Central memory CD4-positive, alpha-beta T cell (primary cell): Measurements from ENCODE around the gene DMD.

Experiments used
- DNase-seq: peaks from one replicate; pipeline ENCODE4 v3.0.0; 2022

DMD gene

DNA sequence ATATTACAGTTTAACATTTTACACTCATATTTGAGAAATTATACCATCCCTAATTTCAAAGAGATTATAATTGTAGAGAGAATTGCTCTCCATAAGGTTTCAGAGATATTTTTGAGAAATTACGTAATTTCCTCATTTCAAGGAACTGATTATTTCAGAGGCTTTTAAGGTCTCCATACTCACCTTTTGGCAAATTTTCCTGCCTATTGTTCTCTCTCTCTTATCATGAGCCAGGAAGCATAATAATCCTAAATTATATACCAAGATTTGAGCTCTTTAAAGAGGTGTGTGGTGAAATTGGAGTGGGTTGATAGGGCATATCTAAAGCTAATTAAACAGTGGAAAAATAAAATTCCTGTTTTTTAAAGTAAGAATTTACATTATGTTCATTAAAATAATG, 1890.6 kb downstream of the DMD start:
- DNase-seq, result no peak

DNA sequence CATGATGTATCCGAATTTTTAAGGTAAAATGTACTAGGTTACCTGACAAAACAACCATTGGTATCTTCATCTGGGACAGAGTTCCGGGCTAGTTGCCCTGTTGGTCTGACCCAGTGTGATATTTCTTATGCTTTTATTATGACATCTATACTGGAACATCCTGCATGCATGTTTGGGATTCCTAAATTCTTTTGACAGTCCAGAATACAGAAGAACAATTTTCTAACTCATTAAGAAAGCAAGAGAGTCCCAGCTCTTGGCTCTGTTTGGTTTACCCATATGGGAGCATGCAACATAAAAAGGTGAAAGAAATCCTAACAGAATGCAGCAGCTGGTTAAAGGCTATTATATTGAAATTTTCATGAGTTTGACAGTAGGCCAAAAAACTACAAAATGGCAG, 1891.8 kb downstream of the DMD start:
- DNase-seq, result no peak

DNA sequence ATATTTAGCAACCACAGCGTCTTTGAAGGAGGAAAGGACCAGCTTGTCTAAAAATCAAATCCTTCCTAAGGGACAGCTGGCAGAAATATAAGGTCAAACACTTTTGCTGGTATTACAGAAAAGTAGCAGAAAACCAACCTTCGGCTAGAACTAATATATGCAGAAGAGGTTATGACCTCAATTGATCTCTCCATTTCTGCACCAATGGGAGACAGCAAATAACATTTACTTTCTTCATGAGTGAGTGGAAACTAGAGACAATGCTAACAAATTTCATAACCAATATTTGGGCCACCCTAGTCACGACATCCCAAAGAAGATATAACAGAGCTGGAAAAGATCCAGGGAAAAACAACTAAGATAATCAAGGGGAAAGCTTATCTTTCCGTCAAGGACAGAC, 1892.5 kb downstream of the DMD start:
- DNase-seq, result no peak

DNA sequence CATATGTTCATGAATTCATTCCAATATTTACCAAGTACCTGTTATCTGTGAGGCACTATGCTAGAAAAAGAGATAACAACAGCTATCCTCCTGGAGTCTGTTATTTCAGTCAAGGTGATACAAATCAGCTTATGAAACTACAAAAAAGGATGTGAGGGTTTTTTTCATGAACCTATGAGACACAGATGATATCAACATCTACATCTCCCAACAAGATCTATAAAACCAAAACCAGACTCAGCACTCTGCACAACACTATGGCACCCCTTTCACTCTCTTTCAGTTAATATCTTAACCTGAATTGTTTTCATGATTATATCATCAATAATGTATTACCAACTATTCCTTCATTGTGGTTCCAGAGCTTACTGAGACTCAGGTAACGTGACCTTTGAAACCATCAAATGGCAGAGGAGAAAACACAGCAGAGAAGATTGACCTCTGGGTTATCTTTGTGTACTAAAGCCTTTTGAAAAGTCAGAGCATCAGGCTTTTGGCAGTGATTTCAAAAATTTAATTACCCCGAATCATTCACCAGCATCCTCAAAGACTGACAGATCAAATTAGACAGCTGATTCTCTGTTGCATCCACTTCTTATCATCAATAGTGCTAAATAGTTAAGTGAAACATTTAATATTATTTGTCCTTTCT, 1894.9 kb downstream of the DMD start:
- no peak for DNase-seq

DNA sequence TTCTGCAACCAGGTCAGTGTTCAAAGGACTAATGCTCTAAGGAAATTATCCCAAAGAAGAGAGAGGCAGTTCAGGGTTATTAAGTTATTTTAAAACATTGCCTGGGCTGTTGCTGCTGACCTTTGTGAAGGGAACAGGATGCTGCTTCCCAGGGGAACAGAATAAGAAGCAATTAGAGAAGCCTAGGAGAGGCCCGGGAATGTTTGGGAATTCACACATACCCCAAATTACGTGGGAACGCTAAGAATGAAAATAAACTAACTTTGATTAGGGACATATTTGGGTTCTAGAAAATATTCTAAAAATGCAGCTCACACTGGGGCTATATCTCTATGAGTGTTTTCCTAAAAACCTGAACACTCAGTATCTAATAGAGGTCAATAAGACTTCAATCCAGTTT, 1896.4 kb downstream of the DMD start:
- DNase-seq, result no peak

DNA sequence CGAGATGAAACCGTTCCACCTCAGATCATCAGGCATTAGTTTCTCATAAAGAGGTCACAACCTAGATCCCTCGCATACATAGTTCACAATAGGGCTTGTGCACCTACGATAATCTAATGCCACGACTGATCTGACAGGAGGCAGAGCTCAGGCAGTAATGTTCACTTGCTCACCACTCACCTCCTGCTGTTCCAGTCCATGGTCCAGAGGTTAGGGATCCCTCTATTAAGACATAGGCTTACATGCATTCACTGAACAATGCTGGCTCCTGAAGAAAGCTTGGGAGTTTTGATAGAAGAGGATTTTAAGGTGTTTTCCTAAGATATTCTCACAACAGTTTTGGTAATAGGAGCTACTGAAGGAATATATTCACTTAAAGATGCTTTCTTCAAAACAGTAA, 1903.4 kb downstream of the DMD start:
- DNase-seq, result no peak

DNA sequence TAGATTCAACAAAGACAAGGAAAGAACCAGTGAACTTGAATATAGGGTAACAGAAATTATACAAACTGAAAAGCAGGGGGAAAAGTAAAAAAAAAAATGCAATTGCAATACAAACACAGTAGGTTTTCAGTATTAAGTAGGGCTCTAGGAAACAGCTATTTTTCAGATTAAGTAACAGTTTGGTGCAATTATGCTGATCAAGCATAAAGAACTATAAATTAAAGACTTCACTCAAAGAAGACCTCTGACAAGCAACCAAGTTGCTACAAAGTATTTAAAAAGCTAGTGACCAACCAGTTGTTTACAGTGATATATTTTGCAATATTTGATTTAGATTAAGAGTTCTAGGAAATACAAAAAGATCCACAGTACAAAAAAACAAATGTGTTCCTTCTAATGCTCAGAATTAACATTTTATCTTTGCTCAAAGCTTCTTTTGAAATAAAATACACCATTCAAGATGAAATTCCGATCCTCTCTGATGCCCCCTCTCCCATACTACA, 1908.7 kb downstream of the DMD start:
- DNase-seq, result no peak

DNA sequence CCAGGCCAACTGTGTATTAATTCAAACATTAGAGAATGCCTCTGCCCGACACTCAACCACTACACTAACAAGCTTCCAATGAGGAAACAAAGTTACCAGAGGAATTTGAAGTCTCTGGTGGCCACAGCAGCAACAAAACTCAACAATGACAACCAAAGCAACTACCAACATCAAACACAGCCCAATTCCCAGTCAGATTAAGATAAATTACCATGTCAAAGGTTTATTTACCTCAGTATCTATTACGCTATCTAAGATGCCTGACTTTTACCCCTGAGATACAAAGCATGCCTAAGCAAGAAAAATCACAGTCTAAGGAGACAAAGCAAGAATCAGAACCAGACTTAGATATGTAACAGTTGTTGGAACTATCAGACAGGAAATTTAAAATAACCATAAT, 1909.4 kb downstream of the DMD start:
- no peak for DNase-seq

DNA sequence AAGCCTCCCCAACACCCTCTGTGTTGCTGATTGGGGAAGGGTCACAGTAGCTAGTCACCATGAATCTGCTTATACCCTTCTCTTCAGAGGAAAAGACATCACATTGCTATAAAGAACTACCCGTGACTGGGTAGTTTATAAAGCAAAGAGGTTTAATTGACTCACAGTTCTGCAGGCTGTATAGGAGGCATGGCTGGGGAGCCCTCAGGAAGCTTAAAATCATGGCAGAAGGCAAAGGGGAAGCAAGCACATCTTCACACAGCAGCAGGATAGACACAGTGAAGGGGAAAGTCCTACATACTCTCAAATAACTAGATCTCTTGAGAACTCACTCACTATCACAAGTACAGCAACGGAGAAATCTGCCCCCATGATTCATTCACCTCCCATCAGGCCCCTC, 1910.1 kb downstream of the DMD start:
- DNase-seq, result no peak

DNA sequence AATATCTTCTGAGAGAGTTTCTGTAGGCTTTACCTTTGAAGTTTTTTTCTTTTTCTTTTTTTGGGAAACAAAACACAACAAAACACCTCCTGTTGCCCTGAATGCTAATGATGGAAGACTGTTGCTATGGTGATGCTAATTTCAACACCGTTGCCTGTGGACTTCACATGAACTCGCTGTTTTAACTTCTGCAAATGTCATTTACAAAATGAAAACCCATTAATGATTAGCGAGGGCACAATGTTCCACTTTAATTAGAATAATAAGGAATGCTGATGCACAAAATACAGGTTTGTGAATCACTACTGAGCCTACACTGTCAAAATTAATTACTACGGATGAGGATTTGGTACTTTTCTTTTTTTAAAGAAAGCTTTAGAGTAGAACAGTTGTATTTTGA, 1912.4 kb downstream of the DMD start:
- DNase-seq, result no peak

DNA sequence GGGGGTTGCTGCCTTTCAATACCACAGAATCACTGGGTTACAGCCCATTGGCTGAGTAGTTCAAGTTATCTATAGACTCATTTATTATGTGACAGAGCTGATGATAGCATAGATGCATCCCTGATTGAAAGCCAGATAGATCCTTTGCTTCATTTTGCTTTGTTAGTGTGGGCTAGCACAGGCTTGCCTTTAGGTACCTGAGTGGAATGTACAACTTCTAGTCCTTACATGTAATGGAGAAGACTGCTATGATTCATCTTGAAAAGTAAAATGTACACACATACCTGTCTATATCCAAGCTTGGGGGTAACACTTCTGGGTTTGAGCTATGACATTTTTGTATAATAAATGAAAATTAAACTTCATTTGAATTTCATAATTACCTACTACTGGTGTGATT, 1913.5 kb downstream of the DMD start:
- DNase-seq, result no peak

DNA sequence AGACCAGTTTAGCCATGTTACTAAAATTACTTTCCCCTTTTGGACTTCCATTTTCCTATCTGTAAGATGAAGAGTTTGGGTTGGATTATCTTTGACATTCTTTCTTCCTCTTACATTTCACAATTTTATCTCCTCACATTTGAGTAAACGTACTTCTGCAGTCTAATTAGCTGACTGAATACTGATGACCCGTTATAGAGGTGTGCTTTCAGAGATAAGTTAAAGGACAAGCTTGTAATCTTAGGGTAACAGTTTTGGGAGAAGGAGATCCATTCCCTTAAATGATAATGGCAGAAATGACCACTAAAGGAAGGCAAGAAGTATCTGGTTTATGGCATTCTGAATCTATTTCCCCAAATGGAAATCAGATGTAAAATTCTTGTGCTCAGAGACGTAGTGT, 1916.9 kb downstream of the DMD start:
- no peak for DNase-seq

DNA sequence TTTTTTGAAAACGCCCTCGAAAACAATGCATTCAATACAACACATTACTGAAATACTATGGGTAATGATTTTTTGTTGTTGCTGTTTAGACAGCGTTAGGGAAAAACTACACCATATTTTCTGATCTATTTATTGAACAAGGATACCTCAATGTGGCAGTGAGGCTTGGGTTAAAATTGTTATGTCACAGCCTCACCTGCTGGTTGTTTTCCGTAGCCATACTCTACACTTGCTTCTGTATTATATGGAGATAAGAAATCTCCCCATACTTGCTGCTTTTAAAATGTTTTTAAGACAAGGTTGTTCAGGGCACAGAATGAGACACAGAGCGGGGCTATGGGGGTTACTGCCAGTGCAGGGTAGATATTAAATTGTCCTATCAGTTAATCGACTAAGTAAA, 1917.9 kb downstream of the DMD start:
- DNase-seq, result no peak

DNA sequence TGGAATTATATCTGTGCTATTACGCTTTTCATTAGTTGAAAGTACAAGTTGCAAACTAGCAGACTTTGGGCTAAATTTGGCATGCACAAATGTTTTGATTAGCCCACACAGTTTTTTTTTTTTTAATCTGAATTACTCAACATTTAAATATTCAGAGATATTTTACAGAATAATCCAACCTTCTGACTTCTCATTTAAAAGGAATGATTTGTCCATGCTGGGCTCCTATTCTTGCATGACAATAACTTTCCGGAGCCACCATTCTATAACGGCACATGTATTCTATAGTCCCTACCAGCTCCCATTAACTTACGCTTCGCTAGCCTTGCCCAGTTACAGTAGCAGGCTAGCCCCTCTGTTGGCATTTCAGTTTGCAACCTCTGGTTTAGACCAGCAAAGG, 1920.2 kb downstream of the DMD start:
- no peak for DNase-seq

DNA sequence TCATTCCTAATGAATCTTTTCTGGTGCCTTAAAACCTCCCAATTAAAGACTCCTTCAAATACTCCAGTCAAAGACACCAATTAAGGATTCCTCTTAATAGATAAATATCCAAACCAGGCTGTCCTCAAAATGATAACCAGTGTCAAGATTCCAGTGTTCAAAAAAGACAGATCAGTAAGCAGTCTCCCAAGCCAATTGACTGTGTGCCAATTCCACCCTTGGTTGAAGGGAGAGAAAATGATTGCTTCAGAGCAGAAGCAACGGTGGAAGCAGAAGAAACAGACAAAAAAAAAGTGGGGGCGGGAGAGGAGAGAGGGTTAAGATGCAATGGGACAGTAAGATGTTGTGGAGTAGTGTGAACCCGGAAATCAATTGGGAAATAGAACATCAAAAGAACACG, 1923.5 kb downstream of the DMD start:
- DNase-seq, result no peak

DNA sequence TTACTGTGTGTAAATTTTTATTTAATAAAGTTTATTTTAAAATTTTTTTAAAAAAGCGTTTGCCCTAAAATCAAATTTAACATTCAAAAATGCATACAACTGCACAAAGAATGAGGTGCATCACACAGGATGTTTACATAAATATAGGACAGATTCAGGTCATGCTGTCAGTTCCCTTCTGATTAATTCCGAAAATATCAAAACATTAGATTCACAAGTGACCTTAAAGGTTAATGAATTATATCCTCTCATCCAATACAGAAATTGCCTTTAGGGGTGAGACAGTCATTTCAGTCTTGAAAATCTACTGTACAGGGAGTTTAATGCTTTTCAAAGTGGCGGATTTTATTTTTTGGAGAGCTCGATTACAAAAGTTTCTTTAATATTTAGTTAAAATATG, 1930.8 kb downstream of the DMD start:
- no peak for DNase-seq

DNA sequence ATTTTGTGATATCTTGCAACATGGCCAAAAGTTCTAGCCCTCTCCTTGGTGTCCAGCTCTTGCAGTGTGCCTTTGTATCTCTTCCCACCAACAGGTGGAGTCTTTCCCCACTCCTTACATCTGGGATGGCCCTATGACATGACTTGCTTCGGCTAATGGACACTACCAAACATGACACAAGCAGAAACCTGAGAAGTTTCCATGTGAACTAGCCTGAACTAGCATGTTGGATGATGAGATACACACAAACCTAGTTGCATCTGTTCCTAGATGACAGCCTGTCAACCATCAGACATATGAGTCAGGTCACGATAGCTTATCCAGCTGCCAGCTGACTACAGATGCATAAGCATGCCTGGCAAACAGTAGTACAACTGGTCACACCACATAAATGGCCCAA, 1932.0 kb downstream of the DMD start:
- no peak for DNase-seq

DNA sequence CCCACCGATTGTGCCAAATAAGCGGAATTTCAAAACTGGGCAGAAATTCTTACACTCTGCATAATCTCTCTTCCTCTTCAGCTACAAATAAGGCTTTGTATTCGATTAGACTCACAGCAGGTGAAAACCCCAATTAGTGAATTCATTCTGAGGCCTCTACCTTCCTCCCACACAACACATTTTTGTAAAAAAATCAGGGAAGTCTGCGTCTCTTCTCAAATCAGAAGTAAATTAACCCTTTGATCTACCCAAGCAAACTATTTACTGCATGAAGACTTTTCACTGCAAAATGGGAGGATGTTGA, 1938.9 kb downstream of the DMD start:
- no peak for DNase-seq

DNA sequence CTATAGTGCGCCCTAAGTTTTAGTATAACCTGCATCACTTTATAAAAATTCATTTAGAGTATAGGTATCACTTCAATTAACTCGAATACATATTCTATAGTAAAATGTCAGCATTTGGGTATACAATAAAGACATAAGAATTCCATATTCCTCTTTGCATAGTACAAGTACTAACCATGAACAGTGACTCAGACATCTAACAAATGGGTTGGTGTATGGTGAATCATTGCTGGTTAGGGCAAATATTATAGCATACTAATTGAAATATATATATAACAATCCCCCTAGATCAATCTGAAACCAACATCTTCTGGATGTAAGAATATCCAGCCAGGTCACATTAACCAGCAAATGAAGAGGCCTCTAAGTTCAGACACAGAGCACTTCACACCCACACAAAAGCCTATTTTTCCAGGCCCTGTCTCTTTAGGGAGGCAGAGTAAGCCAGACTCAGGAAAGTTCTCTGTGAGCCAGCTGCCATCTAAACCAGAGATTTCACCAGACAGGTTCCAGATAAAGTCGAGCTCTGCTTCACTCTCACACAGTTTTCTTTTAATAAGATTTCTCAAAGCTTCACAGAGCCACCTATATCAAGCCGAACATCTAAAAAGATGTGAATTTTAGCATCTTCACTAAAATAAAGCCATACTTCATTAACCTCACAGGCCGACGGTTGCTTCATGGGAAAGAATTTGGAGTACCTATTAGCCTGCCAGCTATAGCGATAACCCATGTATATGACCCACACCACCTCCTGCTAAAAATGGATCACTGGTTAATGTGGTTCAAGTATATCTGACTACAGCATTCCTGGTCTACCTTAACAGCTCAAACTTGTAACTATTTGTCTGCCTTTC, 1939.5 kb downstream of the DMD start:
- DNase-seq, result no peak

DNA sequence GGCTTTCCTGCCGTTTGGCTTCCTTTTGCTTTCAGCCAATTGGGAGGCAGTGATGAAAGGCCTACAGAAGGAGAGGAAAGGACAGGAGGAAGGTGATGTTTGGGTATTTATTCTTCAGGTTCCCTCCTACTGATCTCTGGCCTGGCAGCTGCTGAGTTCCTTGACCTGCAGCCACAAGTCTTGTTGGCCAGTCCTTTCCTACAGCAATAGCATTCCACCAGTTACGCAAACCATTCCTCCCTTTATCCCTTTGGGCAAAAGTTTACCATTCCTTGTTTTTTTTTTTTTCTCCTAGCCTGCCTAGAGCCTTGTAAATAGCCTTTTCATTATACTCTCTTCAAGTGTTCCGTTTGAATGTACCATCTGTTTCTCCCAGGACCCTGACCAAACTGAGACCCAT, 1941.4 kb downstream of the DMD start:
- no peak for DNase-seq

DNA sequence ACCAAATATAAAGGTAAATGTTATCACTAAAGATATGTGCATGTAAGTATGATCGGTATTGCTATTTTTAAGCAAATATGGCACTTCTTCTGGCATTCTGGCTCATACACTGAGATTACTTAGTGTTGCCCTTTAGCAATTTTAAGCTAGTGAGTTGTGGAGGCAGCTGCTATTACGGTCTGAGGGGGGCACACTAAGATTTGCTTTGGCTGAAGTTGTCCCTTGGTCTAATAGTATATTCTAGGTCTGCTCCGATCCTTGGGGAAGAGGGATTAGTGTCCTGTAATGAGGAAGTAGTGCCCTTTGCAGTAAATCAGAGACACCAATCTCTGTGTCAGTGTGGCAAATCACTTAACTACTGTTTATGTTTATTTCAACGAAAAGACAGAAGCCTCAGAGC, 1943.0 kb downstream of the DMD start:
- DNase-seq, result no peak

DNA sequence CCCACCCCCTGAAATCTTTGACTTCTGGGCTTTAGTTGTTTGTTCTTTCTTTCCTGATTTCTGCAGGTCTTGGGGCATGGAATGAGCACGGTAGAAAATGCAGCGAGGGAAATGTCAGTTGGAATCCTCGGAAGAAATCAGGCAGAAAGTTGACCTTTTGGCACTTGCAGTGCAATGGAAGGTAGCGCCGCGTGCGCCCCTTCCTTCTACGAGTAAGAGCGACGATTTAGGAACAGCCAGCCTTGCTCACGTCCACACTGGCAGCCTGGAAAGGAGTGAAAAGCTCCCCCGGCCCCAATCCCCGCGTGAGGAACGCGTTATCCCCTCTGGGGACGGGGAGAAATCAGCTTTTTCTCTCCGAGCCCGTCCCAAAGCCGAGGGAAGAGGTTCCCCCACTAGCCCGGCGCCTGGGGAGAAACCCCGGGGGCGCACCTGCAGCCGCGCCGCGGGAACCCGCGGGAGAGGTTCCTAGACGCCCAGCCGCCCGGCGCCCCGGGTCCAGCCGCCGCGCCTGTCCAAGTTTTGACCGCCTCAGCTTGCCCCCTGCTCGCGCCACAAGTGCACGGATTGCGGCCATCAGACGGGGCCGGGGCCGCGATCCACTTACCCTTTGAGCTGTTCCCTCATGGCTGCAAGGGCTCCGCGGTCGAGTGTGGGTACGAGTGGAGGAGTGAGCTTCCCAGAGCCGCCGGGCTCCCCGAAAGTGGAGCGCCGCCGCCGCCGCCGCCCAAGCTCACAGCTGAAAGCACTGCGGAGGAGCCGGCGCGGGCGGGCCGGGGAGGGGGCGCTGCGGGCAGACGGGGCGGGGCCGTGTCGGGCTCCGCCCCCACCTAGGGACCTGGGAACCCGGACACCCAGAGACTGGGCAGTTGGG, 1944.9 kb downstream of the DMD start:
- DNase-seq, result no peak

DNA sequence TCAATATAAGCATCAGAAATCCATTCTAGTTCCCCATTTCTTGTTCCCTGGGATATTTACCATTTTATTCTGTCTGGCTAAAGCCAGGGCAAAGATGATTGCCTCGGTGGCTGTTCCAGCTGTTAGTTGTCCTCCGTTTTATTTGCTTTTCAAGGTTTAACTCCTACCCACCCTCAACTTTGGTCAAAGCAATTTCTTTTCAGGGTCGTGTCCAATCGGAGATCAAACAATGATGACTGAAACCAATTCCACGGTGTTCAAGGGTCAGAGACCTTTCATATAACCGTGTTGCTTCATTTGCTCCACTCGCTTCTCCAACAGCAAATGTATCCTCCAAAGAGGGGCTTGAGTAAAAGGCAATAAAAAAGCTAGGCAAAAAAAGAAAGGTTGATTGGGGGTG, 1946.0 kb downstream of the DMD start:
- DNase-seq, result no peak

DNA sequence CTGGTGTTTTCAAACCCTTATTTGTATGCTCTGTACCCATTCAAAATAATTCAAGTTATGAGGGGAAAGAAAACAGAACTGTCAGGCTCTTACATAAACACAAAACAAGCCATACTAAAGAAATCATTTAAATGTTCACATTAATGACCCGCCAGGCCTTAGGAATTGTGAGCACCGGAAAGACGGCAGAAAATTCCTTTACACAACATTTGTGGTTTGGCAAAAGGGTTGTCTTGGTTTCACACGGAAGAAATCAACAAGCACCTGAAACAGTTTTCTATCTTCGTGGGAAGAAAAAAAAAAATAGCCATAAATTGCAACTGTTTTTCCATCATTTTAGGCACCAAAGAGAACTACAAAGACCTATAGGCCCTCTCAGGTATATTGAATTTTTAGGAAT, 1951.0 kb downstream of the DMD start:
- no peak for DNase-seq
